SK-N-SH treated with all-trans-retinoic acid at 6 μM for 48 hours (cell line): ENCODE data around the gene ZBTB9.

Source experiments
- ARNTL ChIP-seq: fragments of 450-650 bp; formaldehyde crosslinking; IDR thresholded peaks from 2 replicates; pipeline ENCODE4 v1.5.0; 2020; ENCODE audit warnings: low read depth, mild to moderate bottlenecking, moderate library complexity, borderline replicate concordance
- CSDC2 ChIP-seq: fragments of 250-450 bp; sonication (Bioruptor Pico); IDR thresholded peaks from 2 replicates; pipeline ENCODE4 v1.5.0; 2020; ENCODE audit warnings: mild to moderate bottlenecking, moderate library complexity
- GLIS3 ChIP-seq: fragments of 250-450 bp; sonication (Bioruptor Pico); IDR thresholded peaks from 2 replicates; pipeline ENCODE4 v1.5.0; 2020; ENCODE audit warnings: mild to moderate bottlenecking, moderate library complexity
- OSR1 ChIP-seq: fragments of 250-450 bp; sonication (Bioruptor Pico); IDR thresholded peaks from 2 replicates; pipeline ENCODE4 v1.8.0; 2022; ENCODE audit warnings: moderate library complexity, mild to moderate bottlenecking, inconsistent platforms
- RARB ChIP-seq: fragments of 250-450 bp; sonication (Bioruptor Pico); IDR thresholded peaks from 2 replicates; pipeline ENCODE4 v1.8.0; 2021; ENCODE audit warnings: mild to moderate bottlenecking, moderate library complexity
- SNAI2 ChIP-seq: fragments of 250-450 bp; sonication (Bioruptor Pico); IDR thresholded peaks from 2 replicates; pipeline ENCODE4 v1.5.0; 2020; ENCODE audit warnings: mild to moderate bottlenecking, moderate library complexity
- ZFP3 ChIP-seq: fragments of 250-450 bp; sonication (Bioruptor Pico); IDR thresholded peaks from 2 replicates; pipeline ENCODE4 v1.5.0; 2020; ENCODE audit warnings: mild to moderate bottlenecking, moderate library complexity
- ZFP30 ChIP-seq: fragments of 450-650 bp; formaldehyde crosslinking; IDR thresholded peaks from 2 replicates; pipeline ENCODE4 v1.5.0; 2022; ENCODE audit warnings: mild to moderate bottlenecking, moderate library complexity
- ZNF565 ChIP-seq: fragments of 450-650 bp; formaldehyde crosslinking; conservative IDR thresholded peaks from 2 replicates; pipeline ENCODE4 v1.5.0; 2020; ENCODE audit warnings: low read depth, mild to moderate bottlenecking, moderate library complexity
- ZNF8 ChIP-seq: fragments of 450-650 bp; formaldehyde crosslinking; IDR thresholded peaks from 2 replicates; pipeline ENCODE4 v1.5.0; 2020; ENCODE audit warnings: mild to moderate bottlenecking, moderate library complexity
- TF ChIP-seq, protein P1 (sequence below): fragments of 250-450 bp; sonication (Bioruptor Pico); IDR thresholded peaks from 2 replicates; pipeline ENCODE4 v1.8.0; 2020; ENCODE audit warnings: mild to moderate bottlenecking, moderate library complexity, borderline replicate concordance
- TF ChIP-seq, protein P2 (sequence below): fragments of 250-450 bp; sonication (Bioruptor Pico); IDR thresholded peaks from 2 replicates; pipeline ENCODE4 v1.8.0; 2021; ENCODE audit warnings: low read depth, mild to moderate bottlenecking, moderate library complexity, borderline replicate concordance
- TF ChIP-seq, protein P3 (sequence below): fragments of 250-450 bp; sonication (Bioruptor Pico); IDR thresholded peaks from 2 replicates; pipeline ENCODE4 v1.5.0; 2020; ENCODE audit warnings: mild to moderate bottlenecking, moderate library complexity

DNA sequence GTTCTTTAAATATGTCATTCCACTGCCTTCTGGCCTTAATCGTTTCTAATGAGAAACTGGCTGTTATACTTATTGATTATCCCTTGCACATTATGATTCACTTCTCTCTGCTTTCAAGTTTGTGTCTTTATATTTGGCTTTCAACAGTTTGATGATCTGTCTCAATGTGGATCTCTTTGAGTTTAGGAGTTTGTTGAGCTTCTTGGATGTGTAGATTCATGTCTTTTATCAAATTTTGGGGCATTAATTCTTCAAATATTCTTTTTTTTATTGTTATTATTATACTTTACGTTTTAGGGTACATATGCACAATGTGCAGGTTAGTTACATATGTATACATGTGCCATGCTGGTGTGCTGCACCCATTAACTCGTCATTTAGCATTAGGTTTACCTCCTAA, 29.3 kb downstream of the ZBTB9 start:
- TF ChIP-seq, protein P1, sequence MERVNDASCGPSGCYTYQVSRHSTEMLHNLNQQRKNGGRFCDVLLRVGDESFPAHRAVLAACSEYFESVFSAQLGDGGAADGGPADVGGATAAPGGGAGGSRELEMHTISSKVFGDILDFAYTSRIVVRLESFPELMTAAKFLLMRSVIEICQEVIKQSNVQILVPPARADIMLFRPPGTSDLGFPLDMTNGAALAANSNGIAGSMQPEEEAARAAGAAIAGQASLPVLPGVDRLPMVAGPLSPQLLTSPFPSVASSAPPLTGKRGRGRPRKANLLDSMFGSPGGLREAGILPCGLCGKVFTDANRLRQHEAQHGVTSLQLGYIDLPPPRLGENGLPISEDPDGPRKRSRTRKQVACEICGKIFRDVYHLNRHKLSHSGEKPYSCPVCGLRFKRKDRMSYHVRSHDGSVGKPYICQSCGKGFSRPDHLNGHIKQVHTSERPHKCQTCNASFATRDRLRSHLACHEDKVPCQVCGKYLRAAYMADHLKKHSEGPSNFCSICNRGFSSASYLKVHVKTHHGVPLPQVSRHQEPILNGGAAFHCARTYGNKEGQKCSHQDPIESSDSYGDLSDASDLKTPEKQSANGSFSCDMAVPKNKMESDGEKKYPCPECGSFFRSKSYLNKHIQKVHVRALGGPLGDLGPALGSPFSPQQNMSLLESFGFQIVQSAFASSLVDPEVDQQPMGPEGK (CRISPR knock-in tag) = no peak
- TF ChIP-seq, protein P2, sequence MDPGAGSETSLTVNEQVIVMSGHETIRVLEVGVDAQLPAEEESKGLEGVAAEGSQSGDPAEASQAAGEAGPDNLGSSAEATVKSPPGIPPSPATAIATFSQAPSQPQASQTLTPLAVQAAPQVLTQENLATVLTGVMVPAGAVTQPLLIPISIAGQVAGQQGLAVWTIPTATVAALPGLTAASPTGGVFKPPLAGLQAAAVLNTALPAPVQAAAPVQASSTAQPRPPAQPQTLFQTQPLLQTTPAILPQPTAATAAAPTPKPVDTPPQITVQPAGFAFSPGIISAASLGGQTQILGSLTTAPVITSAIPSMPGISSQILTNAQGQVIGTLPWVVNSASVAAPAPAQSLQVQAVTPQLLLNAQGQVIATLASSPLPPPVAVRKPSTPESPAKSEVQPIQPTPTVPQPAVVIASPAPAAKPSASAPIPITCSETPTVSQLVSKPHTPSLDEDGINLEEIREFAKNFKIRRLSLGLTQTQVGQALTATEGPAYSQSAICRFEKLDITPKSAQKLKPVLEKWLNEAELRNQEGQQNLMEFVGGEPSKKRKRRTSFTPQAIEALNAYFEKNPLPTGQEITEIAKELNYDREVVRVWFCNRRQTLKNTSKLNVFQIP (CRISPR knock-in tag) = no peak
- TF ChIP-seq RARB (CRISPR knock-in tag) = no peak
- TF ChIP-seq ZNF565 (CRISPR knock-in tag) = no peak
- TF ChIP-seq, protein P3, sequence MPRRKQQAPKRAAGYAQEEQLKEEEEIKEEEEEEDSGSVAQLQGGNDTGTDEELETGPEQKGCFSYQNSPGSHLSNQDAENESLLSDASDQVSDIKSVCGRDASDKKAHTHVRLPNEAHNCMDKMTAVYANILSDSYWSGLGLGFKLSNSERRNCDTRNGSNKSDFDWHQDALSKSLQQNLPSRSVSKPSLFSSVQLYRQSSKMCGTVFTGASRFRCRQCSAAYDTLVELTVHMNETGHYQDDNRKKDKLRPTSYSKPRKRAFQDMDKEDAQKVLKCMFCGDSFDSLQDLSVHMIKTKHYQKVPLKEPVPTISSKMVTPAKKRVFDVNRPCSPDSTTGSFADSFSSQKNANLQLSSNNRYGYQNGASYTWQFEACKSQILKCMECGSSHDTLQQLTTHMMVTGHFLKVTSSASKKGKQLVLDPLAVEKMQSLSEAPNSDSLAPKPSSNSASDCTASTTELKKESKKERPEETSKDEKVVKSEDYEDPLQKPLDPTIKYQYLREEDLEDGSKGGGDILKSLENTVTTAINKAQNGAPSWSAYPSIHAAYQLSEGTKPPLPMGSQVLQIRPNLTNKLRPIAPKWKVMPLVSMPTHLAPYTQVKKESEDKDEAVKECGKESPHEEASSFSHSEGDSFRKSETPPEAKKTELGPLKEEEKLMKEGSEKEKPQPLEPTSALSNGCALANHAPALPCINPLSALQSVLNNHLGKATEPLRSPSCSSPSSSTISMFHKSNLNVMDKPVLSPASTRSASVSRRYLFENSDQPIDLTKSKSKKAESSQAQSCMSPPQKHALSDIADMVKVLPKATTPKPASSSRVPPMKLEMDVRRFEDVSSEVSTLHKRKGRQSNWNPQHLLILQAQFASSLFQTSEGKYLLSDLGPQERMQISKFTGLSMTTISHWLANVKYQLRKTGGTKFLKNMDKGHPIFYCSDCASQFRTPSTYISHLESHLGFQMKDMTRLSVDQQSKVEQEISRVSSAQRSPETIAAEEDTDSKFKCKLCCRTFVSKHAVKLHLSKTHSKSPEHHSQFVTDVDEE (CRISPR knock-in tag) = no peak
- TF ChIP-seq GLIS3 (CRISPR knock-in tag) = no peak
- TF ChIP-seq ZFP3 = no peak
- TF ChIP-seq ARNTL (CRISPR knock-in tag) = no peak
- no peak for TF ChIP-seq OSR1 (CRISPR knock-in tag)
- TF ChIP-seq ZFP30 (CRISPR knock-in tag) = no peak
- TF ChIP-seq ZNF8 (CRISPR knock-in tag) = no peak
- TF ChIP-seq CSDC2 (CRISPR knock-in tag) = no peak
- TF ChIP-seq SNAI2 (CRISPR knock-in tag) = no peak
